ENCODE measurements around the gene PLD5. TPM values are rescaled to one million over a fixed set of nuclear protein-coding genes. Genes with fewer than 3 reads are reported as not detected.

The PLD5 gene
- total and polyA plus RNA-seq, 3 experiments from 2014 or later: not detected

DNA sequence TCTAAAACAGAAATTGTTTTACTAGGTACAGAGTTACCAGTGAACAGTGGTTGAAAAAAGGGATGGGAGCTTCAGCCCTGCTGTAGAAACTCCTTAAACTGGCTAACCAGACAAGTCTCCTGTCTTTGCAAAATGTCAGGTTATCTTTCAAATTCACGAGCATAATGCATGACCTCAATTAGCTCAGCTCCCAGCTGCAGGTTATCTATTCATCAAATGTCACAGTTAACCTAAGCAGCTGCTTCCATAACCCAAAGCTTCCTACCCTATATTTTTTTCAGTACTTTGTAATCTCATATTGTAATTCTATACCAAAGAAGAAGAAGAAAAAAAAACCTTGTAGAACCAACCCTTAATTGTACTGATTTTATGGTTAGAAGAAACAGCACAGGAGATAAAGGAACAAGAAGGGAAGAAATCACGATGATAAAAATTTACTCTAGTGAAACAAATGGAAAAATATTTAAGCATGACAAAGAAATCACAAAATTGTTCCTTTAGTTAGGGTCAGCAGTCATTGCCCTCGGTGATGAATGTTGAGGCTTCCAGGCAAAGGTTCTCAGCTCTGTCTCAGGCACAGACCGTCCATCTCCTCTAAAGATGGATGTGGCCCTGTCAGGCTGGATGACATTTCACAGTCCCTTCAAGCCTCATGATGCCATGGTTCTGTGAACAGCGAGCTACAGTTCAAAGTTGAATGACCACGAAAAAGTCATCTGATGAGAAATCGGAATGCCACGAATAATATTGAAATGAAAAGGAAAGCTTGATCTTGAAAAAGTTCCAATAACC, 95.9 kb downstream of the PLD5 start:
- Mint-ChIP-seq H3K4me3 (no peak overlapping the region), H3K9me3 (peaks cover 0 to 5% (median 0%) of the 10 kb centered on the region in 5 donors), H3K4me1 (no peaks in the 10 kb centered on the region), H3K27me3 (peaks cover 0 to 1% of the 10 kb centered on the region in 2 donors), H3K36me3 (no peaks in the 10 kb centered on the region), H3K27ac (no peak overlapping the region)
- Histone ChIP-seq H3K4me1 (ENCODE audit: insufficient read depth, low read length) (no peaks in the 10 kb centered on the region), H3K36me3 (ENCODE audit: insufficient read depth, low read length) (no peaks in the 10 kb centered on the region), H3K4me3 (ENCODE audit: low read length) (no peak overlapping the region), H3K27ac (ENCODE audit: low read depth, low read length) (no peak overlapping the region), H3K27me3 (ENCODE audit: insufficient read depth, low read length, poor library complexity, severe bottlenecking) (no peaks in the 10 kb centered on the region), H3K9me3 (ENCODE audit: low read length) (no peaks in the 10 kb centered on the region)
- ChIA-PET POLR2A (no interaction called here), CTCF (no interaction called here)
- DNase-seq: no peak

DNA sequence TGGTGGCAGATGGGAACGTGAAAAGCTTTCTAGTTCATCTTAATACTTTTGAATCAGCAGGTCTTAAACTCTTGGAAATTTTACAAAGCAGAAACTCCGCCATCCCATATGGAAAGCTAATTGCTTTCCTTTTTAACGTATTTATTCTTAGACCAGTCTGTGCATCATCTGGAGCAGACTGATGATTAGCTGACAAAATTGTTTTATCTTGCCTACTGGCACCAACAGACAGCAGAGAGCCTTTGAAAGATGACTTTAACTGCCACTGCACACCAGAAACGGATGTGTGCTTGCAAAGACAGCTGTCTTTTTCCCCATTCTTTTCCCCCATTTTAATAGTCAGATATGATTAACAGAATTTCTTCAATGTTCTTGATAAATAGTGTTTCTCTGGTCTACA, 97.0 kb downstream of the PLD5 start:
- Histone ChIP-seq H3K4me3 (ENCODE audit: low read length) (no peak overlapping the region), H3K36me3 (ENCODE audit: insufficient read depth, low read length) (no peaks in the 10 kb centered on the region), H3K27ac (ENCODE audit: low read depth, low read length) (no peak overlapping the region), H3K27me3 (ENCODE audit: insufficient read depth, low read length, poor library complexity, severe bottlenecking) (no peaks in the 10 kb centered on the region), H3K4me1 (ENCODE audit: insufficient read depth, low read length) (no peaks in the 10 kb centered on the region), H3K9me3 (ENCODE audit: low read length) (no peaks in the 10 kb centered on the region)
- POLR2A ChIA-PET: no interaction called here
- no peak overlapping the region for H3K4me3 Mint-ChIP-seq
- no peak for DNase-seq
- H3K27me3 Mint-ChIP-seq: peaks cover 0 to under 1% of the 10 kb centered on the region in 2 donors
- H3K4me1 Mint-ChIP-seq: no peaks in the 10 kb centered on the region
- CTCF ChIA-PET: no interaction called here
- no peak overlapping the region for H3K27ac Mint-ChIP-seq
- no peaks in the 10 kb centered on the region for H3K36me3 Mint-ChIP-seq
- peaks cover 0 to 5% (median 0%) of the 10 kb centered on the region in 5 donors for H3K9me3 Mint-ChIP-seq

DNA sequence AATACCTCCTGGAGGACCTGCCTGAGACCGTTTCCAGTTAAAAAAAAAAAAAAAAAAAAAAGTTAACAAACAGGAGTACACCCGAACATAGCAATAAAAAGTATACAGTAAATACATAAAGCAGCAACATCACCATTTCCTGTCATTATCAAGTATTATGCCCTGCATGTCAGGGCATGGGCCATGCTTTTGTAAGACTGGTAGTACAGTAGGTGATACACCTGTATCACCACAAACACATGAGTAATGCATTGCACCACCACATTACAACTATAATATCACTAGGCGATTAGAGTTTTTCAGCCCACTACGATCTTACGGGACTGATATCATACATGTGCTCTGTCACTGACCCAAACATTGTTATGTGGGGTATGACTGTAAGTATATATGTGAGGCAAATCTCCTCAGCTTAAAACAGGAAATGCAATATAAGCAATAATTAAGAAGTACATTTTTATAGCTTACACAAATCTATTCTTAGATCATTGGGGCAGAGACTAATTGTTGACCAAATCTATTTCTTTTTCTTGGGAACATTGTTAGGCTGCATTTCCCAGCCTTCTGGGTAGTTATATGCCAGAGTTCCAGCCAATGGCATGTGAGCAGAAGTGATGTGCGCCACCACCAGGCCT, 98.1 kb downstream of the PLD5 start:
- CTCF ChIA-PET: no interaction called here
- POLR2A ChIA-PET: no interaction called here
- H3K27ac Mint-ChIP-seq: no peak overlapping the region
- H3K4me1 Mint-ChIP-seq: no peaks in the 10 kb centered on the region
- Histone ChIP-seq H3K27ac (ENCODE audit: low read depth, low read length) (no peak overlapping the region), H3K4me1 (ENCODE audit: insufficient read depth, low read length) (no peaks in the 10 kb centered on the region), H3K36me3 (ENCODE audit: insufficient read depth, low read length) (no peaks in the 10 kb centered on the region), H3K9me3 (ENCODE audit: low read length) (no peaks in the 10 kb centered on the region), H3K27me3 (ENCODE audit: insufficient read depth, low read length, poor library complexity, severe bottlenecking) (no peaks in the 10 kb centered on the region), H3K4me3 (ENCODE audit: low read length) (no peak overlapping the region)
- H3K9me3 Mint-ChIP-seq: peaks cover 0 to 5% (median 0%) of the 10 kb centered on the region in 5 donors
- H3K36me3 Mint-ChIP-seq: no peaks in the 10 kb centered on the region
- no peaks in the 10 kb centered on the region for H3K27me3 Mint-ChIP-seq
- H3K4me3 Mint-ChIP-seq: no peak overlapping the region
- DNase-seq: no peak

DNA sequence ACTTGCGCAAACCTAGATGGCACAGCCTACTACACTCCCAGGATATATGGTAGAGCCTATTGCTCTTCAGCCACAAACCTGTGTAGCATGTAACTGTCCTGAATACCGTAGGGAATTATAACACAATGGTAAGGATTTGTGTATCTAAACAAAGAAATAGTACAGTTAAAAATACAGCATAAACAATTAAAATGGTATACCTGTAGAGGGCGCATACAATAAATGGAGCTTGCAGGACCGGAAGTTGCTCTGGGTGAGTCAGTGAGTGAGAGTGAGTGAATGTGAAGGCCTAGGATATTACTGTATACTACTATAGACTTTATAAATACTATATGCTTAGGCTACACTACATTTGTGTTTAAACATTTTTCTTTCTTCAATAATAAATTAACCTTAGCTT, 99.3 kb downstream of the PLD5 start:
- Mint-ChIP-seq H3K4me1 (no peaks in the 10 kb centered on the region), H3K27ac (no peak overlapping the region), H3K27me3 (no peaks in the 10 kb centered on the region), H3K36me3 (no peaks in the 10 kb centered on the region), H3K9me3 (peaks cover 0 to 3% (median 0%) of the 10 kb centered on the region in 5 donors), H3K4me3 (no peak overlapping the region)
- H3K36me3 ChIP-seq (ENCODE audit: insufficient read depth, low read length): no peaks in the 10 kb centered on the region
- ChIA-PET CTCF (no interaction called here), POLR2A (no interaction called here)
- no peaks in the 10 kb centered on the region for H3K27me3 ChIP-seq (ENCODE audit: insufficient read depth, low read length, poor library complexity, severe bottlenecking)
- H3K9me3 ChIP-seq (ENCODE audit: low read length): no peaks in the 10 kb centered on the region
- no peak for DNase-seq
- no peak overlapping the region for H3K4me3 ChIP-seq (ENCODE audit: low read length)
- no peaks in the 10 kb centered on the region for H3K4me1 ChIP-seq (ENCODE audit: insufficient read depth, low read length)
- H3K27ac ChIP-seq (ENCODE audit: low read depth, low read length): no peak overlapping the region

DNA sequence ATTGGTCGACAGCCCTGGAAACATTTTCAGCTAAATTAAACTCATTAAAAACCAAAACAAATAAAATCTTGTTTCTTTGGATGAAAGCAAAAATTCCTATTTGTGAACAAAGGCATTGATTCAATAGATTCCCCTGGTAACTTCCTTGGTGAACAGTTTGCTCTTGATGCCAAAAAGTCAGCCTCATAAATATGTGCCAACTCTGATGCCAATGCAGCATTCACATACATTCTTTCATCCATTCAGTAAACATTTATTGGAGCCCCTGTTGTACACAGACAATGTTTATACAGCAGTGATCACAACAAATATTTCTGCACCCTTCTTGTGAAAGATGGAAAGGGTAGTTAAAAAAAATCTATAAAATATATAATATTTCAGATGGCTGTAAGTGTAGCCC, 107.8 kb downstream of the PLD5 start:
- Mint-ChIP-seq H3K36me3 (no peaks in the 10 kb centered on the region), H3K4me1 (no peaks in the 10 kb centered on the region), H3K9me3 (peaks cover 0 to 4% (median 0%) of the 10 kb centered on the region in 5 donors), H3K27ac (no peak overlapping the region), H3K4me3 (no peak overlapping the region), H3K27me3 (peaks cover 0 to 2% of the 10 kb centered on the region in 2 donors)
- DNase-seq: no peak
- Histone ChIP-seq H3K9me3 (ENCODE audit: low read length) (no peaks in the 10 kb centered on the region), H3K4me3 (ENCODE audit: low read length) (no peak overlapping the region), H3K36me3 (ENCODE audit: insufficient read depth, low read length) (no peaks in the 10 kb centered on the region), H3K27ac (ENCODE audit: low read depth, low read length) (no peak overlapping the region), H3K4me1 (ENCODE audit: insufficient read depth, low read length) (no peaks in the 10 kb centered on the region), H3K27me3 (ENCODE audit: insufficient read depth, low read length, poor library complexity, severe bottlenecking) (no peaks in the 10 kb centered on the region)
- POLR2A ChIA-PET: no interaction called here
- CTCF ChIA-PET: no interaction called here

DNA sequence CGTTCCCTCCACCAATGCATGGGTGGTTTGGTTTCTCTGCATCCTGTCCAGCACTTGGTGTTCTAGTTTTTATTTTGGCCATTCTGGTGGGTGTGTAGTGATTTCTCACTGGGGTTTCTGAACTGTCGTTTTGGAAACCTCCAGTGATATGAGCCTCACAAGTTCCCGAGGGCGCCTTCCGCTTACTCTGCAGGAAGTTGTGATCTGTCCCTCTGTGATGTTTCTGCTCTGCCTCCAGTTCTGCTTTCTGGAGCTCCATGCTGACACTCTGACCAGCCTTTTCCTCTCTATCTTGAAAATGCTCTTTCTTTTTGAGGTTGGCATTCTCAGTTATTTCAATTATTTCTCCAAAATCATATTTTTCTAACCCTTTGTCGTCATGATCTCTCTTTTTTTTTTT, 111.6 kb downstream of the PLD5 start:
- no peaks in the 10 kb centered on the region for H3K27me3 ChIP-seq (ENCODE audit: insufficient read depth, low read length, poor library complexity, severe bottlenecking)
- POLR2A ChIA-PET: no interaction called here
- Mint-ChIP-seq H3K36me3 (no peaks in the 10 kb centered on the region), H3K9me3 (peaks cover 0 to 6% (median 3%) of the 10 kb centered on the region in 5 donors), H3K27ac (no peak overlapping the region), H3K4me1 (no peaks in the 10 kb centered on the region), H3K27me3 (peaks cover 0 to 2% of the 10 kb centered on the region in 2 donors), H3K4me3 (no peak overlapping the region)
- no peaks in the 10 kb centered on the region for H3K9me3 ChIP-seq (ENCODE audit: low read length)
- no peak for DNase-seq
- H3K36me3 ChIP-seq (ENCODE audit: insufficient read depth, low read length): no peaks in the 10 kb centered on the region
- H3K27ac ChIP-seq (ENCODE audit: low read depth, low read length): no peak overlapping the region
- H3K4me1 ChIP-seq (ENCODE audit: insufficient read depth, low read length): no peaks in the 10 kb centered on the region
- CTCF ChIA-PET: no interaction called here
- no peak overlapping the region for H3K4me3 ChIP-seq (ENCODE audit: low read length)

DNA sequence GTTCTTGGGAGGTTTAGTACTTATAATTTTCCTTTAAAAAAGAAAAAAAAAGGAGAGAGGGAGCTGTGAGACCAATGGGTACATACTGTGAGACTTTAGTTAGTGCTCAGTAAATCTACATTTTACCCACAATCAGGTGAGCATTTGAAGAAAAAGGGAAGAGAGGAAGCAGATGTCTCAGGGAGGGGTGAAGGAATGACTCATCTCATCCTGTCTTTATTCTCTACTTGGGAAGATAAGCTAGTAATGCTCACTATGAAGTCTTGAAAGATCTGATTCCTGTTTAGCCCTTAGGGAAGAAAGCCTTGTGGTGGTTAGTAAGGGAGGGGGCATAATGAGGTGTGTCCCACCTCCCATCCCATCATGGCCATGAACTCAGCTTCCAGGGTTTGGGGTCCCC, 112.6 kb downstream of the PLD5 start:
- peaks cover 0 to 6% (median 3%) of the 10 kb centered on the region in 5 donors for H3K9me3 Mint-ChIP-seq
- no peaks in the 10 kb centered on the region for H3K36me3 ChIP-seq (ENCODE audit: insufficient read depth, low read length)
- H3K27me3 ChIP-seq (ENCODE audit: insufficient read depth, low read length, poor library complexity, severe bottlenecking): no peaks in the 10 kb centered on the region
- H3K27ac Mint-ChIP-seq: no peak overlapping the region
- ChIA-PET POLR2A (no interaction called here), CTCF (no interaction called here)
- peaks cover 0 to 3% of the 10 kb centered on the region in 2 donors for H3K27me3 Mint-ChIP-seq
- no peaks in the 10 kb centered on the region for H3K9me3 ChIP-seq (ENCODE audit: low read length)
- H3K4me3 ChIP-seq (ENCODE audit: low read length): no peak overlapping the region
- DNase-seq: no peak
- no peak overlapping the region for H3K4me3 Mint-ChIP-seq
- no peaks in the 10 kb centered on the region for H3K4me1 Mint-ChIP-seq
- no peak overlapping the region for H3K27ac ChIP-seq (ENCODE audit: low read depth, low read length)
- H3K36me3 Mint-ChIP-seq: no peaks in the 10 kb centered on the region
- no peaks in the 10 kb centered on the region for H3K4me1 ChIP-seq (ENCODE audit: insufficient read depth, low read length)

DNA sequence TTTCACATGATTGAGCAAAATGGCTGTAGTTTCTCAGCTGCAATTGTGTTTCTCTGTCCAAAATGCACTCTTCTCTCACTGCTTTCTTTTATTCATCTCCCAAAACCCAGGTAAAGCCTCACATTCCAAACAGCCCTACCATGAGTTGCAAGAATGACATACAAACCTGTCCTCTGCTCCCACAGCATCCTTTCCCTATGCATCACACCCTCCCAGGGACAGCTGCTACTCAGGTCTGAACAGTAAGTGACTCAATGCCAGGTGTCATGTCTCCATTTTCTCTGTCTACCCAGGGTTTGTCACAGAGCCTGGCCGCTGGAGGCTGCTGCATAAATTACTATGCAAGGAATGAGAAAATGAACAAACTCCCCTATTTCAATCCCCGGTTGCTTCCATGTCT, 118.5 kb downstream of the PLD5 start:
- ChIA-PET CTCF (no interaction called here), POLR2A (no interaction called here)
- no peak for DNase-seq
- H3K4me1 ChIP-seq (ENCODE audit: insufficient read depth, low read length): no peaks in the 10 kb centered on the region
- H3K36me3 ChIP-seq (ENCODE audit: insufficient read depth, low read length): no peaks in the 10 kb centered on the region
- Mint-ChIP-seq H3K9me3 (peaks cover 3 to 6% (median 5%) of the 10 kb centered on the region in 5 donors), H3K27me3 (peaks cover 0 to 1% of the 10 kb centered on the region in 2 donors), H3K27ac (no peak overlapping the region), H3K4me1 (no peaks in the 10 kb centered on the region), H3K4me3 (no peak overlapping the region), H3K36me3 (no peaks in the 10 kb centered on the region)
- H3K4me3 ChIP-seq (ENCODE audit: low read length): no peak overlapping the region
- H3K27ac ChIP-seq (ENCODE audit: low read depth, low read length): no peak overlapping the region
- H3K9me3 ChIP-seq (ENCODE audit: low read length): no peaks in the 10 kb centered on the region
- no peaks in the 10 kb centered on the region for H3K27me3 ChIP-seq (ENCODE audit: insufficient read depth, low read length, poor library complexity, severe bottlenecking)

All from CD8-positive, alpha-beta memory T cell (primary cell).